HCT116 (cell line): ENCODE data around the gene MYL4. TPM values are rescaled to one million over a fixed set of nuclear protein-coding genes. Genes with fewer than 3 reads are reported as not detected.

Experiments used
- ATAC-seq: fragments of 200-7000 bp; cut with Tn5 transposase; 2 replicates; pipeline ENCODE4 v1.9.1; 2020; ENCODE audit warnings: mild to moderate bottlenecking, moderate library complexity
- BruUV-seq: library from RNA; stranded (reverse); fragments of 400-500 nt; replicated peaks from 2 replicates; lab custom pipeline; 2021; lab: Mats Ljungman, UMichigan
- CTCF ChIA-PET: fragments of 300-600 bp; sonication (Branson Sonifier 250); formaldehyde crosslinking; loops from one replicate; lab custom pipeline; 2021; ENCODE audit warnings: antibody characterized with exemption; lab: Charles Lee
- POLR2A ChIA-PET: fragments of 300-600, 350-600 bp; sonication (Branson Sonifier 250); formaldehyde crosslinking; loops from one replicate; lab custom pipeline; 2021; ENCODE audit warnings: antibody characterized with exemption; lab: Charles Lee
- RAD21 ChIA-PET, 2 experiments: fragments of 300-600 bp; sonication (Branson Sonifier 250); formaldehyde crosslinking; loops; one replicate each; lab custom pipeline; 2023; ENCODE audit warnings: low total read pairs in 2 of 2; ENCODE audit not compliant: uncharacterized antibody in 2 of 2, unreplicated experiment in 2 of 2, low non-redundant PET in 1 of 2; lab: Charles Lee
- DNase-seq: peaks from one replicate; pipeline ENCODE4 v3.0.0-alpha.2; 2010; ENCODE audit warnings: low read depth, low spot score
- H2AFZ ChIP-seq: fragments of 200-600 bp; shearing (Covaris generic), sonication (generic); 2 replicates; pipeline ENCODE4 v1.6.1; 2017; ENCODE audit warnings: low read depth, mixed run types, mixed read lengths, antibody characterized with exemption, low read length; ENCODE audit not compliant: poor library complexity, severe bottlenecking
- H3K27ac ChIP-seq: 2 replicates; pipeline ENCODE4 v1.5.1; 2012; ENCODE audit warnings: low read depth, low read length
- H3K27me3 ChIP-seq: fragments of 200-600 bp; sonication (generic); 2 replicates; pipeline ENCODE4 v1.6.1; 2016; ENCODE audit warnings: mixed run types, low read length, mixed read lengths; ENCODE audit not compliant: insufficient read depth
- H3K36me3 ChIP-seq, 2 experiments: fragments of 200-500 bp in 1 of 2; fragments of 200-600 bp in 1 of 2; sonication (Bioruptor generic) in 1 of 2; sonication (generic) in 1 of 2; 2 replicates each; pipeline versions ENCODE4 v1.5.1 to v1.6.1; 2014 to 2016; ENCODE audit warnings: low read length in 2 of 2, inconsistent platforms in 1 of 2, mixed read lengths in 1 of 2, mixed run types in 1 of 2; ENCODE audit not compliant: insufficient read depth in 2 of 2, control insufficient read depth in 1 of 2
- H3K4me1 ChIP-seq, 2 experiments: fragments of 200-600 bp in 1 of 2; sonication (generic) in 1 of 2; 2 replicates each; pipeline versions ENCODE4 v1.5.1 to v1.6.1; 2012 to 2017; ENCODE audit warnings: low read length in 2 of 2, inconsistent platforms in 1 of 2, mild to moderate bottlenecking in 1 of 2, mixed read lengths in 1 of 2, mixed run types in 1 of 2, moderate library complexity in 1 of 2; ENCODE audit not compliant: insufficient read depth in 2 of 2, control insufficient read depth in 1 of 2
- H3K4me2 ChIP-seq: fragments of 200-600 bp; sonication (generic); 2 replicates; pipeline ENCODE4 v1.6.1; 2017; ENCODE audit warnings: mixed run types, low read length, mixed read lengths
- H3K4me3 ChIP-seq, 2 experiments: fragments of 200-600 bp in 1 of 2; sonication (generic) in 1 of 2; replicated peaks in 1 of 2; 2 replicates each; pipeline ENCODE4 v1.5.1; 2011 to 2016; ENCODE audit warnings: low read length in 2 of 2, control low read depth in 1 of 2, low read depth in 1 of 2, mild to moderate bottlenecking in 1 of 2, mixed read lengths in 1 of 2, mixed run types in 1 of 2
- H3K79me2 ChIP-seq: fragments of 200-600 bp; sonication (generic); 2 replicates; pipeline ENCODE4 v1.6.1; 2017; ENCODE audit warnings: mild to moderate bottlenecking, mixed run types, low read length, moderate library complexity, mixed read lengths; ENCODE audit not compliant: insufficient read depth
- H3K9ac ChIP-seq: fragments of 200-600 bp; sonication (generic); 2 replicates; pipeline ENCODE4 v1.6.1; 2016; ENCODE audit warnings: low read length, mixed read lengths
- H3K9me2 ChIP-seq: fragments of 200-600 bp; sonication (generic), shearing (Covaris generic); 2 replicates; pipeline ENCODE4 v1.6.1; 2017; ENCODE audit warnings: mixed run types, mild to moderate bottlenecking, moderate library complexity; ENCODE audit not compliant: insufficient read depth
- H3K9me3 ChIP-seq, 2 experiments: fragments of 200-500 bp in 1 of 2; fragments of 200-600 bp in 1 of 2; sonication (Bioruptor generic) in 1 of 2; sonication (generic) in 1 of 2; 2 replicates each; pipeline ENCODE4 v1.6.1; 2014 to 2017; ENCODE audit warnings: low read length in 2 of 2, mixed read lengths in 2 of 2, inconsistent platforms in 1 of 2, low read depth in 1 of 2, mild to moderate bottlenecking in 1 of 2, mixed run types in 1 of 2, moderate library complexity in 1 of 2; ENCODE audit not compliant: control insufficient read depth in 1 of 2, insufficient read depth in 1 of 2
- H4K20me1 ChIP-seq: fragments of 200-600 bp; sonication (generic), shearing (Covaris generic); 2 replicates; pipeline ENCODE4 v1.6.1; 2017; ENCODE audit warnings: mixed run types, mild to moderate bottlenecking, moderate library complexity; ENCODE audit not compliant: insufficient read depth
- EZH2phosphoT487 ChIP-seq: fragments of 200-600 bp; IDR thresholded peaks from 2 replicates; pipeline ENCODE4 v1.6.1; 2018; ENCODE audit warnings: antibody characterized with exemption, borderline replicate concordance
- intact Hi-C: fragments of 100-400 bp; cut with micrococcal nuclease; formaldehyde crosslinking; loops from 2 replicates; pipeline ENCODE4 v1.10.0; 2022
- total RNA-seq: library from RNA; stranded (reverse); gene quantifications from one replicate; pipeline ENCODE4 v1.2.1, GENCODE V29; 2021; ENCODE audit not compliant: unreplicated experiment
- TF ChIP-seq, protein P1 (sequence below): IDR thresholded peaks from 2 replicates; pipeline ENCODE4 v1.6.1; 2012
- TF ChIP-seq, protein P2 (sequence below): IDR thresholded peaks from 2 replicates; pipeline ENCODE4 v1.6.1; 2012
- TF ChIP-seq, protein P3 (sequence below): IDR thresholded peaks from 2 replicates; pipeline ENCODE4 v1.6.1; 2011; ENCODE audit warnings: mild to moderate bottlenecking, low read length, moderate library complexity; ENCODE audit not compliant: insufficient replicate concordance; ENCODE audit errors: extremely low read depth

The MYL4 gene
- total RNA-seq, 1 experiment from 2014 or later: 0.32 TPM

DNA sequence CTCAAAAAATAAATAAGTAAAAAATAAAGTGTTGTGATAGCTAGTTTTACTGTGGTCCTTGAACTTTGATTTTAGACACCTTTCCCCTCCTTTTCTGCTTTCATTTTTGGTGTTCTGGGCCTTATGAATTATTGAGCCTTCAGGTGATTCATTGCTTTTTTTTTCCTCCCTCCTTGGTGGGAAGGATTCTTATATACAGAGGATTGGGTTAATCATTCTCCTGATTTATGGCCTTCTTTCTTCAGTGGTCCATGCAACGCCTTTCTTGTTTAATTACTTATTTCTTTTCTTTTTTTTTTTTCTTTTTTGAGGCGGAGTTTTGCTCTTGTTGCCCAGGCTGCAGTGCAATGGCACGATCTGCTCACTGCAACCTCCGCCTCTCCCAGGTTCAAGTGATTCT, 8.0 kb upstream of the MYL4 start:
- CTCF ChIA-PET: no interaction called here

More for the DNA sequence above, 8.0 kb upstream of the MYL4 start:
- intact Hi-C loops: no loop called here
- no peak for DNase-seq
- Histone ChIP-seq H3K4me2 (no peak overlapping the region), H3K9me2 (no peaks in the 10 kb centered on the region), H3K36me3 (no peaks in the 10 kb centered on the region), H3K27ac (no peak overlapping the region), H2AFZ (no peak overlapping the region), H3K4me3 (no peak overlapping the region), H3K79me2 (no peaks in the 10 kb centered on the region), H4K20me1 (no peaks in the 10 kb centered on the region), H3K9me3 (no peaks in the 10 kb centered on the region), H3K4me1 (peaks cover 9 to 16% of the 10 kb centered on the region in 2 experiments), H3K27me3 (no peaks in the 10 kb centered on the region), H3K9ac (no peak overlapping the region)
- ChIA-PET RAD21 (no interaction called here), POLR2A (no interaction called here)
- ATAC-seq: no peak
- TF ChIP-seq, protein P1, sequence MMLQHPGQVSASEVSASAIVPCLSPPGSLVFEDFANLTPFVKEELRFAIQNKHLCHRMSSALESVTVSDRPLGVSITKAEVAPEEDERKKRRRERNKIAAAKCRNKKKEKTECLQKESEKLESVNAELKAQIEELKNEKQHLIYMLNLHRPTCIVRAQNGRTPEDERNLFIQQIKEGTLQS: no peak
- TF ChIP-seq, protein P2, sequence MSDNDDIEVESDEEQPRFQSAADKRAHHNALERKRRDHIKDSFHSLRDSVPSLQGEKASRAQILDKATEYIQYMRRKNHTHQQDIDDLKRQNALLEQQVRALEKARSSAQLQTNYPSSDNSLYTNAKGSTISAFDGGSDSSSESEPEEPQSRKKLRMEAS: no peak
- TF ChIP-seq EZH2phosphoT487: no peak
- TF ChIP-seq, protein P3, sequence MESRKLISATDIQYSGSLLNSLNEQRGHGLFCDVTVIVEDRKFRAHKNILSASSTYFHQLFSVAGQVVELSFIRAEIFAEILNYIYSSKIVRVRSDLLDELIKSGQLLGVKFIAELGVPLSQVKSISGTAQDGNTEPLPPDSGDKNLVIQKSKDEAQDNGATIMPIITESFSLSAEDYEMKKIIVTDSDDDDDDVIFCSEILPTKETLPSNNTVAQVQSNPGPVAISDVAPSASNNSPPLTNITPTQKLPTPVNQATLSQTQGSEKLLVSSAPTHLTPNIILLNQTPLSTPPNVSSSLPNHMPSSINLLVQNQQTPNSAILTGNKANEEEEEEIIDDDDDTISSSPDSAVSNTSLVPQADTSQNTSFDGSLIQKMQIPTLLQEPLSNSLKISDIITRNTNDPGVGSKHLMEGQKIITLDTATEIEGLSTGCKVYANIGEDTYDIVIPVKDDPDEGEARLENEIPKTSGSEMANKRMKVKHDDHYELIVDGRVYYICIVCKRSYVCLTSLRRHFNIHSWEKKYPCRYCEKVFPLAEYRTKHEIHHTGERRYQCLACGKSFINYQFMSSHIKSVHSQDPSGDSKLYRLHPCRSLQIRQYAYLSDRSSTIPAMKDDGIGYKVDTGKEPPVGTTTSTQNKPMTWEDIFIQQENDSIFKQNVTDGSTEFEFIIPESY: no peak
- no TSS peak for BruUV-seq
